CD8-positive, alpha-beta memory T cell (primary cell): ENCODE data around the gene TSPAN13. TPM values are rescaled to one million over a fixed set of nuclear protein-coding genes. Genes with fewer than 3 reads are reported as not detected.
A peak's percentile ranks its signal among the peaks of the same experiment; 100 is the strongest.

Source experiments
- CTCF ChIA-PET: fragments of 350-600 bp; sonication (Branson Sonifier 250); formaldehyde crosslinking; loops from one replicate; lab custom pipeline; 2021; ENCODE audit warnings: antibody characterized with exemption; lab: Charles Lee
- POLR2A ChIA-PET: fragments of 350-600 bp; sonication (Branson Sonifier 250); formaldehyde crosslinking; loops from one replicate; lab custom pipeline; 2021; ENCODE audit warnings: antibody characterized with exemption; lab: Charles Lee
- DNase-seq, 5 donors: peaks; one replicate each; pipeline versions ENCODE4 v3.0.0 to v3.0.0-alpha.2; 2020 to 2022; ENCODE audit warnings: mixed read lengths in 1 of 5
- H3K27ac ChIP-seq: one replicate; pipeline ENCODE4 v1.7.0; 2013; ENCODE audit warnings: low read depth, mild to moderate bottlenecking, low read length, moderate library complexity
- H3K27me3 ChIP-seq: 2 replicates; pipeline ENCODE4 v1.7.0; 2013; ENCODE audit warnings: low read length, mild to moderate bottlenecking; ENCODE audit not compliant: insufficient read depth, poor library complexity, severe bottlenecking
- H3K36me3 ChIP-seq: 2 replicates; pipeline ENCODE4 v1.7.0; 2013; ENCODE audit warnings: mild to moderate bottlenecking, low read length, moderate library complexity; ENCODE audit not compliant: insufficient read depth
- H3K4me1 ChIP-seq: 2 replicates; pipeline ENCODE4 v1.7.0; 2013; ENCODE audit warnings: mild to moderate bottlenecking, low read length, moderate library complexity; ENCODE audit not compliant: insufficient read depth
- H3K4me3 ChIP-seq: 2 replicates; pipeline ENCODE4 v1.7.0; 2013; ENCODE audit warnings: mild to moderate bottlenecking, low read length
- H3K9me3 ChIP-seq: 2 replicates; pipeline ENCODE4 v1.7.0; 2013; ENCODE audit warnings: mild to moderate bottlenecking, low read length
- H3K27ac Mint-ChIP-seq, 8 donors: one replicate each; pipeline ENCODE4 v1.8.0; 2020 to 2021; ENCODE audit warnings: mixed read lengths in 8 of 8, mild to moderate bottlenecking in 6 of 8, inconsistent platforms in 3 of 8, moderate library complexity in 3 of 8
- H3K27me3 Mint-ChIP-seq, 2 donors: one replicate each; pipeline ENCODE4 v1.8.0; 2020 to 2021; ENCODE audit warnings: mixed read lengths in 2 of 2, mild to moderate bottlenecking in 1 of 2, moderate library complexity in 1 of 2
- H3K36me3 Mint-ChIP-seq, 3 donors: one replicate each; pipeline ENCODE4 v1.8.0; 2020 to 2021; ENCODE audit warnings: mixed read lengths in 3 of 3, inconsistent platforms in 1 of 3, mild to moderate bottlenecking in 1 of 3
- H3K4me1 Mint-ChIP-seq, 3 donors: one replicate each; pipeline ENCODE4 v1.8.0; 2020 to 2021; ENCODE audit warnings: mixed read lengths in 3 of 3, inconsistent platforms in 1 of 3, mild to moderate bottlenecking in 1 of 3
- H3K4me3 Mint-ChIP-seq, 7 donors: one replicate each; pipeline ENCODE4 v1.8.0; 2020 to 2021; ENCODE audit warnings: mixed read lengths in 7 of 7, mild to moderate bottlenecking in 6 of 7, moderate library complexity in 4 of 7, inconsistent platforms in 2 of 7
- H3K9me3 Mint-ChIP-seq, 5 donors: one replicate each; pipeline ENCODE4 v1.8.0; 2020 to 2022; ENCODE audit warnings: mixed read lengths in 5 of 5, mild to moderate bottlenecking in 3 of 5, moderate library complexity in 2 of 5, inconsistent platforms in 1 of 5
- polyA plus RNA-seq: library from polyadenylated mRNA; unstranded; fragments of 300-500 nt; fragmentation: Illumina TruSeq; gene quantifications from one replicate; pipeline ENCODE4 v1.2.3, GENCODE V29; 2021
- total RNA-seq, 2 experiments: library from RNA; stranded (reverse); gene quantifications; one replicate each; pipeline ENCODE4 v1.2.3, GENCODE V29; 2021

TSPAN13 gene
- total and polyA plus RNA-seq, 3 experiments from 2014 or later: 0.66 to 0.97 TPM; not detected in 1

GRCh38 chr7:16810573-16810972, 57.0 kb downstream of the TSPAN13 start:
- no peaks in the 10 kb centered on the region for H3K9me3 Mint-ChIP-seq
- CTCF ChIA-PET: no interaction called here

DNA sequence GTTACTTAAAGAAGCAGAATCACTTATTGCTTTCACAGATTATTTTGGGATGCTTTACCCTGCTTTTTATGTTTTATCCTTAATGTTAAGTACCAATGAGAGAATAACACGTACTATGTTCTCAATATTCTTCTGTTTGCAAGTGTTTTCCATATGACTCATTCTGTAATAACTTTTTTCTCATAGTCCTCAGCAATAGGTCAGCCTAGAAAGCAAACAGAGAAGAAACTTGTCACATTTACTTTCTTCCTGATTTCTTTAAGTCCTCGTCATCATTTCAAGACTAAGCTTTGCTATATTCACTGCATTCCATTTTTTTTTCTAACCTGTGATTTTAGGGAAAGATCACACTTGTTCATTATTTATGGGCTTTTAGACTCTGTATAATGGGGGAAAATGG, 58.0 kb downstream of the TSPAN13 start:
- ChIA-PET POLR2A (no interaction called here), CTCF (no interaction called here)
- Histone ChIP-seq H3K9me3 (no peaks in the 10 kb centered on the region), H3K4me3 (no peak overlapping the region), H3K27ac (no peak overlapping the region), H3K36me3 (no peaks in the 10 kb centered on the region), H3K4me1 (no peaks in the 10 kb centered on the region), H3K27me3 (no peaks in the 10 kb centered on the region)
- no peak for DNase-seq
- H3K4me1 Mint-ChIP-seq: no peaks in the 10 kb centered on the region
- no peaks in the 10 kb centered on the region for H3K9me3 Mint-ChIP-seq
- no peak overlapping the region for H3K4me3 Mint-ChIP-seq
- no peaks in the 10 kb centered on the region for H3K36me3 Mint-ChIP-seq
- H3K27ac Mint-ChIP-seq: no peak overlapping the region
- H3K27me3 Mint-ChIP-seq: peaks cover 3 to 18% of the 10 kb centered on the region in 2 donors

More at GRCh38 chr7:16810573-16810972, 57.0 kb downstream of the TSPAN13 start:
- Mint-ChIP-seq H3K36me3 (no peaks in the 10 kb centered on the region), H3K27me3 (peaks cover 3 to 18% of the 10 kb centered on the region in 2 donors), H3K4me3 (no peak overlapping the region), H3K4me1 (no peaks in the 10 kb centered on the region), H3K27ac (no peak overlapping the region)
- Histone ChIP-seq H3K4me3 (no peak overlapping the region), H3K36me3 (no peaks in the 10 kb centered on the region), H3K27me3 (no peaks in the 10 kb centered on the region), H3K27ac (no peak overlapping the region), H3K9me3 (no peaks in the 10 kb centered on the region), H3K4me1 (no peaks in the 10 kb centered on the region)
- POLR2A ChIA-PET: no interaction called here
- no peak for DNase-seq

GRCh38 chr7:16812542-16813231, 59.1 kb downstream of the TSPAN13 start:
- Histone ChIP-seq H3K4me3 (no peak overlapping the region), H3K27ac (no peak overlapping the region), H3K36me3 (no peaks in the 10 kb centered on the region), H3K9me3 (no peaks in the 10 kb centered on the region), H3K4me1 (no peaks in the 10 kb centered on the region), H3K27me3 (no peaks in the 10 kb centered on the region)
- no peak for DNase-seq
- no peaks in the 10 kb centered on the region for H3K36me3 Mint-ChIP-seq
- ChIA-PET CTCF (no interaction called here), POLR2A (no interaction called here)
- H3K27ac Mint-ChIP-seq: no peak overlapping the region
- H3K9me3 Mint-ChIP-seq: no peaks in the 10 kb centered on the region
- H3K4me1 Mint-ChIP-seq: no peaks in the 10 kb centered on the region
- H3K4me3 Mint-ChIP-seq: no peak overlapping the region
- peaks cover 3 to 12% of the 10 kb centered on the region in 2 donors for H3K27me3 Mint-ChIP-seq

DNA sequence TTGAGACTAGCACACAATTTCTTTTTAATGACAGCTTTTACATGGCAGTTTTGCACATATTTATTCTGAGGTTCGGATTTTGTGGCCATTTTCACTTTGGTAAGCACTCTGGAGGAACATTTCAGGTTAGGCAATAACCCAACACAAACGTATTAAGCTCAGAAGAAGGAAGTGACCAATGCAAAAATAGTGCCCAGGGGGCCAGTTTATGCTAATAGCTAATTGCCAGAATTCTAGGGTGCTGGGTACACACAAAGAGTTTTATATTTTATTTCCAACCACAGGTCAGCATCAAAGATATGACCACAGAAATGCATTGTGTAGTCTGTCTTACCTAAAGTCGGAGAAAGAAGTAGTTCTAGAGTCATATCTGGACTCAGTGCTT, 59.7 kb downstream of the TSPAN13 start:
- ChIA-PET POLR2A (no interaction called here), CTCF (no interaction called here)
- no peaks in the 10 kb centered on the region for H3K4me1 Mint-ChIP-seq
- H3K9me3 Mint-ChIP-seq: no peaks in the 10 kb centered on the region
- H3K27me3 Mint-ChIP-seq: peaks cover 2 to 7% of the 10 kb centered on the region in 2 donors
- H3K4me1 ChIP-seq: no peaks in the 10 kb centered on the region
- no peaks in the 10 kb centered on the region for H3K36me3 Mint-ChIP-seq
- H3K36me3 ChIP-seq: no peaks in the 10 kb centered on the region
- H3K9me3 ChIP-seq: no peaks in the 10 kb centered on the region
- H3K27ac Mint-ChIP-seq: no peak overlapping the region
- H3K27me3 ChIP-seq: no peaks in the 10 kb centered on the region
- no peak for DNase-seq
- H3K27ac ChIP-seq: no peak overlapping the region
- no peak overlapping the region for H3K4me3 ChIP-seq
- no peak overlapping the region for H3K4me3 Mint-ChIP-seq

- H3K4me3 Mint-ChIP-seq: no peak overlapping the region
- H3K4me1 Mint-ChIP-seq: no peaks in the 10 kb centered on the region
- no peak for DNase-seq
- Histone ChIP-seq H3K27me3 (no peaks in the 10 kb centered on the region), H3K4me3 (no peak overlapping the region), H3K9me3 (no peaks in the 10 kb centered on the region), H3K27ac (no peak overlapping the region), H3K4me1 (no peaks in the 10 kb centered on the region), H3K36me3 (no peaks in the 10 kb centered on the region)
- peaks cover 0 to 7% of the 10 kb centered on the region in 2 donors for H3K27me3 Mint-ChIP-seq
- H3K36me3 Mint-ChIP-seq: no peaks in the 10 kb centered on the region
- ChIA-PET POLR2A (no interaction called here), CTCF (no interaction called here)
- no peak overlapping the region for H3K27ac Mint-ChIP-seq
- peaks cover 0 to under 1% (median 0%) of the 10 kb centered on the region in 5 donors for H3K9me3 Mint-ChIP-seq
Measured at GRCh38 chr7:16815001-16815400, 61.4 kb downstream of the TSPAN13 start.

DNA sequence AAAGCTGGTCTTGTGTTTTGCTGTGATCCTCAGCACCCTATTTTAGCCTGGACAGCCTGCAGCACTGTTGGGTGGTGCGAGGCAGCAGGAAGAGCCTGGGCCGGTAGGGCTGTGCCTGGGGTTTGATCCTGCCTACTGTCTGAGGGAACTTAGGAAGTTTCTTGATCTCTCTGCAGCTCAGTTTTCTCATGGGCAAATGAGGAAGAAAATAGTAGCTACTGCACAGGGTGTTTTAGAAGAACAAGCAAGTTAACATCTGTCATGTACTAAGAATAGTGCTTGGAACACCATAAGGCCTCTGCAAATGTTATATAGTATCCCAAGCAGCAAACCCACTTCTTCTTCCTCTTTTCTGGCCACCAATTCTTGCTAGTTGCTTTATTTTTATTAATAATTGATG, 63.3 kb downstream of the TSPAN13 start:
- no peak overlapping the region for H3K27ac ChIP-seq
- H3K9me3 ChIP-seq: no peaks in the 10 kb centered on the region
- ChIA-PET POLR2A (no interaction called here), CTCF (no interaction called here)
- Mint-ChIP-seq H3K4me1 (no peaks in the 10 kb centered on the region), H3K36me3 (no peaks in the 10 kb centered on the region), H3K27ac (peak overlapping the region in 1 of 8 donors; percentile 36), H3K9me3 (peaks cover 0 to 3% (median 0%) of the 10 kb centered on the region in 5 donors), H3K4me3 (no peak overlapping the region), H3K27me3 (peaks cover 0 to 19% of the 10 kb centered on the region in 2 donors)
- no peaks in the 10 kb centered on the region for H3K36me3 ChIP-seq
- DNase-seq: no peak
- H3K4me3 ChIP-seq: no peak overlapping the region
- H3K27me3 ChIP-seq: no peaks in the 10 kb centered on the region
- H3K4me1 ChIP-seq: no peaks in the 10 kb centered on the region

- H3K4me3 Mint-ChIP-seq: no peak overlapping the region
- H3K36me3 Mint-ChIP-seq: no peaks in the 10 kb centered on the region
- H3K9me3 ChIP-seq: no peaks in the 10 kb centered on the region
- POLR2A ChIA-PET: no interaction called here
- peaks cover 0 to 26% of the 10 kb centered on the region in 2 donors for H3K27me3 Mint-ChIP-seq
- H3K4me1 ChIP-seq: no peaks in the 10 kb centered on the region
- H3K4me1 Mint-ChIP-seq: no peaks in the 10 kb centered on the region
- no peak for DNase-seq
- peaks cover 0 to 3% (median 0%) of the 10 kb centered on the region in 5 donors for H3K9me3 Mint-ChIP-seq
- H3K27ac Mint-ChIP-seq: no peak overlapping the region
- no peaks in the 10 kb centered on the region for H3K27me3 ChIP-seq
- H3K27ac ChIP-seq: no peak overlapping the region
- H3K4me3 ChIP-seq: no peak overlapping the region
- CTCF ChIA-PET: no interaction called here
- H3K36me3 ChIP-seq: no peaks in the 10 kb centered on the region
Measured at GRCh38 chr7:16817536-16817935, 64.0 kb downstream of the TSPAN13 start.

GRCh38 chr7:16818732-16819131, 65.2 kb downstream of the TSPAN13 start:
- CTCF ChIA-PET: no interaction called here
- Histone ChIP-seq H3K27me3 (no peaks in the 10 kb centered on the region), H3K4me1 (no peaks in the 10 kb centered on the region), H3K27ac (no peak overlapping the region), H3K4me3 (no peak overlapping the region), H3K36me3 (no peaks in the 10 kb centered on the region), H3K9me3 (no peaks in the 10 kb centered on the region)
- H3K4me1 Mint-ChIP-seq: no peaks in the 10 kb centered on the region
- H3K9me3 Mint-ChIP-seq: peaks cover 0 to 3% (median 0%) of the 10 kb centered on the region in 5 donors
- no peak overlapping the region for H3K27ac Mint-ChIP-seq
- no peak overlapping the region for H3K4me3 Mint-ChIP-seq
- no peak for DNase-seq
- H3K27me3 Mint-ChIP-seq: peaks cover 0 to 30% of the 10 kb centered on the region in 2 donors
- no peaks in the 10 kb centered on the region for H3K36me3 Mint-ChIP-seq
- POLR2A ChIA-PET: no interaction called here
